ENCODE measurements around the gene ERF.
A peak's percentile ranks its signal among the peaks of the same experiment; 100 is the strongest.

DNA sequence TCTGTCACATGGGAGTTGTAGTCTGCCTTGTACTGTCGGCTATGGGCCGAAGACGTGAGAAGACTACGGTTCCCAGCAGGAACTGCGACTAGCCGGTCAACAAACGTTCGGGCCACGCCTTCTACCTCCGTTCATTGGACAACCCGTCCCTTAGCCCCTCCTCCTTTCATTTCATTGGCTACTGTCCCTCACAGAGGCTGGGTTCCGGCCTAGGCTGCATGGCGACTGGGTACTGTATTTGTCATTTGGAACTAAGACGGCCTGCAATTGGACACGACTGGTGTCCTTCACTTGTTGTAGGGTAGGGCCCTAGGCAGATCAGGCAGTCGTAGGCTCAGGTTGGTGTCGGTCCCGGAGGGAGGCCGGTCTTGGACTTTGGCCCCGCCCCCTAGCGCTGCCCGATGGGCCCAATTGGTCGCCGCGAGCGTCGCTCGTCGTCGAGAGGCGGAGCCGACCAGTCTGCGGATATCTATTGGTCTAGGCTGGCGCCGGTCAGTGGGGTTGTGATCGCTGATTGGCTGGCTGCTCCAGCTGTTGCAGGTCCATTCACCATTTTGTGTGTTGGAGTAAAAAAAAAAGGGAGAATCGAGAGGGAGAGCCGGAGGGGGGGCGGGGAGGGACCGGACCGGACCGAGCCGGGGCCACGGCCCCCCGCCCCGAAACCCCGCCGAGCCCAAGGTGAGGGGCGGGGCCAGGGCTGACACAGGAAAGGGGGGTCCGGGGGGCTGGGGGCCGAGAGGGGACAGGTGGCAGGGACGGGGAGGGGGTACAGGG lies 14.0 kb upstream of the ERF start, which contains the start of gene CIC:
- TF ChIP-seq, protein P1, sequence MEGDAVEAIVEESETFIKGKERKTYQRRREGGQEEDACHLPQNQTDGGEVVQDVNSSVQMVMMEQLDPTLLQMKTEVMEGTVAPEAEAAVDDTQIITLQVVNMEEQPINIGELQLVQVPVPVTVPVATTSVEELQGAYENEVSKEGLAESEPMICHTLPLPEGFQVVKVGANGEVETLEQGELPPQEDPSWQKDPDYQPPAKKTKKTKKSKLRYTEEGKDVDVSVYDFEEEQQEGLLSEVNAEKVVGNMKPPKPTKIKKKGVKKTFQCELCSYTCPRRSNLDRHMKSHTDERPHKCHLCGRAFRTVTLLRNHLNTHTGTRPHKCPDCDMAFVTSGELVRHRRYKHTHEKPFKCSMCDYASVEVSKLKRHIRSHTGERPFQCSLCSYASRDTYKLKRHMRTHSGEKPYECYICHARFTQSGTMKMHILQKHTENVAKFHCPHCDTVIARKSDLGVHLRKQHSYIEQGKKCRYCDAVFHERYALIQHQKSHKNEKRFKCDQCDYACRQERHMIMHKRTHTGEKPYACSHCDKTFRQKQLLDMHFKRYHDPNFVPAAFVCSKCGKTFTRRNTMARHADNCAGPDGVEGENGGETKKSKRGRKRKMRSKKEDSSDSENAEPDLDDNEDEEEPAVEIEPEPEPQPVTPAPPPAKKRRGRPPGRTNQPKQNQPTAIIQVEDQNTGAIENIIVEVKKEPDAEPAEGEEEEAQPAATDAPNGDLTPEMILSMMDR (IDR thresholded peaks at IDR 0.05; ENCODE audit: low read depth, low read length, missing input control) = no peak
- TF ChIP-seq, protein P2, sequence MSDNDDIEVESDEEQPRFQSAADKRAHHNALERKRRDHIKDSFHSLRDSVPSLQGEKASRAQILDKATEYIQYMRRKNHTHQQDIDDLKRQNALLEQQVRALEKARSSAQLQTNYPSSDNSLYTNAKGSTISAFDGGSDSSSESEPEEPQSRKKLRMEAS (IDR thresholded peaks at IDR 0.05) = no peak
- TF ChIP-seq NR2F2 (IDR thresholded peaks at IDR 0.05) (peak; percentile 9), JUND (IDR thresholded peaks at IDR 0.05) (no peak)
- TF ChIP-seq, protein P3, sequence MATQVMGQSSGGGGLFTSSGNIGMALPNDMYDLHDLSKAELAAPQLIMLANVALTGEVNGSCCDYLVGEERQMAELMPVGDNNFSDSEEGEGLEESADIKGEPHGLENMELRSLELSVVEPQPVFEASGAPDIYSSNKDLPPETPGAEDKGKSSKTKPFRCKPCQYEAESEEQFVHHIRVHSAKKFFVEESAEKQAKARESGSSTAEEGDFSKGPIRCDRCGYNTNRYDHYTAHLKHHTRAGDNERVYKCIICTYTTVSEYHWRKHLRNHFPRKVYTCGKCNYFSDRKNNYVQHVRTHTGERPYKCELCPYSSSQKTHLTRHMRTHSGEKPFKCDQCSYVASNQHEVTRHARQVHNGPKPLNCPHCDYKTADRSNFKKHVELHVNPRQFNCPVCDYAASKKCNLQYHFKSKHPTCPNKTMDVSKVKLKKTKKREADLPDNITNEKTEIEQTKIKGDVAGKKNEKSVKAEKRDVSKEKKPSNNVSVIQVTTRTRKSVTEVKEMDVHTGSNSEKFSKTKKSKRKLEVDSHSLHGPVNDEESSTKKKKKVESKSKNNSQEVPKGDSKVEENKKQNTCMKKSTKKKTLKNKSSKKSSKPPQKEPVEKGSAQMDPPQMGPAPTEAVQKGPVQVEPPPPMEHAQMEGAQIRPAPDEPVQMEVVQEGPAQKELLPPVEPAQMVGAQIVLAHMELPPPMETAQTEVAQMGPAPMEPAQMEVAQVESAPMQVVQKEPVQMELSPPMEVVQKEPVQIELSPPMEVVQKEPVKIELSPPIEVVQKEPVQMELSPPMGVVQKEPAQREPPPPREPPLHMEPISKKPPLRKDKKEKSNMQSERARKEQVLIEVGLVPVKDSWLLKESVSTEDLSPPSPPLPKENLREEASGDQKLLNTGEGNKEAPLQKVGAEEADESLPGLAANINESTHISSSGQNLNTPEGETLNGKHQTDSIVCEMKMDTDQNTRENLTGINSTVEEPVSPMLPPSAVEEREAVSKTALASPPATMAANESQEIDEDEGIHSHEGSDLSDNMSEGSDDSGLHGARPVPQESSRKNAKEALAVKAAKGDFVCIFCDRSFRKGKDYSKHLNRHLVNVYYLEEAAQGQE (IDR thresholded peaks at IDR 0.05) = peak; percentile 12

All from liver (tissue), 3 donors.